Measurements from ENCODE around the gene TP53BP1.

- TF ChIP-seq CTCF (IDR thresholded peaks at IDR 0.05) (no peak), POLR2A (IDR thresholded peaks at IDR 0.05) (no peak), EP300 (IDR thresholded peaks at IDR 0.05) (no peak)
Observed at GRCh38 chr15:43529141-43529540, 36.2 kb upstream of the TP53BP1 start.
